SKM-1 (cell line): ENCODE results near the gene TENM3.

Source experiments
- DNase-seq: peaks from one replicate; lab custom pipeline; 2025; ENCODE audit not compliant: unreplicated experiment; lab: John Stamatoyannopoulos, UW

The TENM3 gene

DNA sequence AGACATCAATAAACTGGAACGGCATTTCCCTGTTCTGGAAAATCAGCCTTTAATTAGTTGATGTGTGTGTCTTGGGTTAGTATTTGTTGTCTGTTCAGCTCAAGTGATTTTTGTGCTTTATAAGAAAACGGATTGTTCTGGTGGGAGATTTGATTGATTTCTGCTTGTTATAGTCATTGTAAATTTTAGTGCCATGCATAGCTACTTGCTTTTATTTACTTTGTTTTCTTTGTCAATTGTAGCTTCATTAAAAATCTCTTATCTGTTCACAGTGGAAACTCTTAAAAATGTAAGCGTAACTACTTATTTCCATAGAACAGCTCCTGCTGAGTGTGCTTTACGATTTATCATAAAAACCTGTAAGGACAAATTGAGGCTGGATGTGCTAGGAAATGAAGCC is 253.2 kb downstream of the TENM3 start:
- DNase-seq: no peak

DNA sequence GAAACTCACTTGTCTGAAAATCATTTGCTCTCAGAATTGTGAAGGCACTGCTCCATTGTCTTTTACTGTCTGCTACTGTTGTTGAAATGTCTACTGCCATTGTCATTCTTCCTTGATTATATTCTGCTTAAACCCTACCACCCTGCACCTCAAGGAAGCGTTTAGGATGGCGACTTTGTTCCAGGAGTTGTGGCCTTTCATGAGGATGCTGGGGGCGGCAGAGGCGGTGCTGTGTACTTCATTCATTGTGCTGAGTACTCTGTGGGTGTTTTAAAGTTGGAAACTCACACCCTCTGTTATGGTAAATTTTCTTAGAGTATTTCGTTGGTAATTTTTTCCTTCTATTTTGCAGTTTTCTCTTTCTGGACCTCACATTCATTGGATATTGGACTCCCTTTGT is 258.9 kb downstream of the TENM3 start:
- DNase-seq: no peak

DNA sequence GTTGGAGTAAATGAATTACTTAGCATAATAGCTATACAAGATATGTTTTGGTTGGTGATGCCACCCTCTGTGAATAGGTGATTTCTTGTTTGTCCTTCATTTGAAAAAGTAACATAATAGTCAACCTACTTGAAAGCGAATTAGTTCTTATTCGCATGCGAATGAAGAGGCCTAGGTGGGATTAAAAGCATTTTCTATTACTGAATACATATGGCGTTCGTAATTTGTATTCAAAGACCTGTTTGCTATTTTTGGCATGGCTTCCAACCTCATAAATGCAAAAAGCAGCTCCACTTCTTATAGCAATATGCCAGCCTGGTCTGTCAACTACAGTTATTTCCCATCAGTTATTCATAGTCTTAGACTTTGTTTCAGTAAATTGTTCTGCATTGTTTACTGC is 261.3 kb downstream of the TENM3 start:
- no peak for DNase-seq

DNA sequence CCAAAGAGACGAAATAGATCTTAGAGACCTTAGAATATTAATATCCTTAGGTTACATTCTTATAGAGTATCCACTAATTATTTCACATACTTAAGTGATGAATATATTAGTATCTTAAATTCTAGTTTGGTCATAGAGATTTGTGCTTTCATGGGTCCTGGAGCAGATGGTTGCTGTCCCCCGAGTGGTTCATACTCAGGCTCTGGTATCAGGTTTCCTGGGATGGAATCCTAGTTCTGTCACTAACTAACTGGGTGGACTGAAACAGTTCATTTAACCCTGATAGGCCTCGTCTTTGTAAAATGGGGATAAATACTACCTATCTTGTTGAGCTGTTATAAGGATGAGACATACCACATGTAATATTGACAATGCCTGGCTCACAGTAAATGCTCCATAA is 264.6 kb downstream of the TENM3 start:
- no peak for DNase-seq

DNA sequence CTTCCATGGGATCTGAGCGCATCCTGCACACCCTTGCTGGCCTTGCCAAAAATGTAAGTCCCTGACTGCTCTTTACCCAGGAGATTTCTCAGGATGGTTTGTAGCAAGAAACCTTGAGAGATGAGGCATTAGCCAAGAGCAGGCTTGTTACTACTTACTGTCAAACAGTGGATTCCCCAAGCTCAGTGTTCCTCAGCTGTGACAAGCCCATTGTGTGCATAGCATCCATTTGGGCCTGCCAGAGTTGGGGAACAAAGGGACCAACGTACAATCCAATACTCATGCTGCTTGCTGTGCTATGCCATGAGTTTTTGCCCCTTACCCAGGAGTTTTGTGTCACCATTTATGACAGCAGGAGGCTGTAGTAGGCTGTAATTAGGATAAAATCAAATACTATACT is 267.6 kb downstream of the TENM3 start:
- no peak for DNase-seq

DNA sequence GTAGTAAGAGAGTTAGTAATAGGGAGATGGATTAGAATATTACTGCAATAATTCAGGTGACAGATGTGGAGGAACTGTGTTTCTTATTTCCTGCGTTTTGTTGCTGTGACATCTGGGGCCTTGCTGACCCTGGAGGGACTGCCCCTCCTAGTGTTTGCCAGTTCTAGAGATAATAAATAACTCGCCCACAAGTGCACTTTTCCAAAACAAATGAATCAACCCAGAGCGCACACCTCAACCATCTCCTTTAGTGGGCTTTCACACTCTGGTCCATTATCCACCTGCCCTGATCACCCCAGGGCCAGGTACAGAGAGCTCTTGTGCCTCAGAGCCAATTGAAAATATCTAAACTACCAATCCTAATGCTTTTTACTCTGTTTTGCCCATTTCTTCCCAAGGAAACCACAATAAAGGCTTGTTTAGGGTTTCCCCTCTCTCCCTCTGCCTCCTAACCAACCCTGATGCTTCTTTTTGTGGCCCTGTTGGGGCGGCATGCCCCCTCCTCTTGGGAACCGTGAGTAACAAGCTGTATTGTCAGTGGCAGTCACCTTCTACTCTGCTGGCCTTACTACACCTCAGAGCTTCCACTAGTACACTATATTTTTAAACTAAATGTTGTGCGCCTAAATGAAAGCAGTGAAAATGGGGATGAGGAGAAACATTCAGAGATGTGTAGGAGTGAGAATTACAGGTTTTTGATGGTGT is 270.5 kb downstream of the TENM3 start:
- DNase-seq: no peak

DNA sequence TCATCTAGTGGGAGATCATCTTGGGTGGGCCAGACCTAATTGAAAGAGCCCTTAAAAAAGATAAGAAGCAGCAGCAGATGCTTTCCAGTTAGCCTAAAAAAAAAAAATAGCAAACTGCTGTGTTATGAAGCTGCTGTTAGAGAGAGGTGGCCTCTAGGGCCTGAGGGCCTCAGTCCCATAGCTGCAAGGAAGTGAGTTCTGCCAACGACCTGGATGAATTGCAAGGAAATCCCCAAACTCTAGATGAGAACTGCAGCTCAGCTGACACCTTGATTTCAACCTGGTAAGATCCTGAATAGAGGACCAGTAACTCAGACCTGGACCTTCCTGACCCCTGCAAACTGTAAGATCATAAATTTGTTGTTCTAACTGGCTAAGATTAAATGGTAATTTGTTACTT is 275.2 kb downstream of the TENM3 start:
- no peak for DNase-seq

DNA sequence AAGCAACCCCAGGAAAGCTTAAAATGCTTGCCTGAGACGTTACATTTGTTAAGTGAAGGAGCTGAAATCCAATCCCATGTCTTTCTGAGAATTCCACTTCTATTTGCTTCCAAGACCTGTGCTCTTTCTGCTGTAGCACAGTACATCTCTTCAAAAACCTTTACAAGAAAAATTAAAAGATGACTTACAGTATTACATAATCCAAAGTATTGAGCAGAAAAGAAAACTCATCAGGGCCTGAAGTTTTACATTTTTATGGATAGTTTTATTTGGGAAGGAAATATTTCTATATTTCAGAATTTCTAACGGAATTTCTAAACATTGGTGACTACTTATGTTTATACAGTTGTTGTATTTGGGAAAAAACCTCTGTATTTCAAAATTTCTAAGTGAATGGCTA is 276.3 kb downstream of the TENM3 start:
- no peak for DNase-seq

DNA sequence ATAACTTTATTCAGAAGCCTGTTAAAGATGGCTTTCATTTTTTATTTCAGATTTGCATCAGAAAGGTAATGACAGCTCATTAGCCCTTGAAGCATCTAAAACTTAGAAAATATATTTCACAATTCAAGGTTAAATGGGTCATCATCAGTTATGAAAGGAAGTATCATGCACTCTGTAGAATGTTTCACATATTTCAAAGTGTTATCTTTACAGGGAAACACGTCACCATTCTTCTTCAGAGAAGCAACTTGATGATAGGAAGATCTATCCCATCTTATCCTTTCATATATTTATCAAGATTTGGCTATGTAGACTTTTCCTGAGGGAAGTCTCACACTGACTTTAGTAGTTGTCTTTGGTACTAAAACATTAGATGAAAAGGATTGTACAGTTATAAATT is 277.8 kb downstream of the TENM3 start:
- DNase-seq: no peak

DNA sequence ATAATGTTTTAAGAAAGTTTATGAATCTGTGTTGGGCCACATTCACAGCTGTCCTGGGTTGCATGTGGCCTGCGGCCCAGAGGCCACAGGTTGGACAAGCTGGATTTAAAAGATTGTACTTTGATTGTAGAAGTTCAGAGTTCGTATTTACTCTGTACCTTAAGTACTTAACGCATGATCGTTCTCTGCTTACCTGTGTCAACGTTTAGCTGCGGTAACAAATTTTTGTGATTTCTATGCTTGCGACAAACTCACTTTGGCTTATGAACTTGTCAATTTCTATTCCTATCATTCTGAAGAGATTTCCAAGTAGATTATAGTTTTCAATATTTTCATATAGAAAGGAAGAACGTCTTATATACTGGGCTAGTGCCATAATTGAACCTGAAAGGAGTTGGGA is 285.6 kb downstream of the TENM3 start:
- no peak for DNase-seq

DNA sequence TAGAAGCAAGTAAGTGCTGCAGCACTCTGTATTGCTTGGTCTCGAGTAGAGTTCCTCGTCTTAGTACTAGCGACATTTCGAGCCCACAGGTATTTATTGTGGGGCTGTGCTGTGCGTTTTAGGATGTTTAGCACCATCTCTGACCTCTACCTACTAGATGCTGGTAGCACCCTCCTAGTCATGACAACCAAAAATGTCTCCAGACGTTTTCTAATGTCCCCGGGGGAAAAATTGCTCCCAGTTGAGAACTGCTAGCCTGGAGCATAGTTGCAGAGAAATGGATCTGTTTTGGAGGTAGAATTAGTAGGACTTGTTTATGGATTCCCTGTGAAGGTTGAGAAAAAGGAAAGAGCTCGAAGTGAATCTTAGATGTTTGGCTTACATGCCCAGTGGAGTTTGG is 287.2 kb downstream of the TENM3 start:
- DNase-seq: no peak

DNA sequence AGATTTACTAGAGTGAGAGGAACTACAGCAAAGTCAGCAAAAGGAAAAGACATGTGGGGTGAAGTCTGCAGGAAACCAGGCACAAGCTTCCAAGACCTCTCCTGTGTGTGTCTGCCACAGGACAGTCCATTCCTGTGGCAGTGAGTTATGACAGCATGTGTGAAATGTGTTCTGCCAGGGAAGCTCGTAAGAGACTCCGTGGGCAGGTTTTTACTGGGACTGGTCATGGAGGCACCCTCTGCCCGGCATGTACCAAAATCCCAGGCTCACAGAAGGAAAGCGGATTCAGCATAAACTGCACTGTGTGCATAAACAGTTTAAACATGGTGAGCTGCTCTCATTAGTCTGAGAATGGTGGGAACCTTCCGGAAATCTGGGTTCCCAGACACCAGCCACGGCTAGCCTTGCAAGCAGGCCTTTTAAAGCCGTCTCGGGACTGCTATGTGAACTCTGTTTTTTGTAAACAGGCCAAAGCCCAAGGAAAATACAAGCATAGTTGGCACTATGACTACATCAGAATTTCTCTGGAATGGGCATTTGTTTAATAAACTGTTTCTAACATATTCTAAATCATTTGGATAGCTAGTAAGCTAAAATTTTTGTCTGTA is 288.5 kb downstream of the TENM3 start:
- no peak for DNase-seq

DNA sequence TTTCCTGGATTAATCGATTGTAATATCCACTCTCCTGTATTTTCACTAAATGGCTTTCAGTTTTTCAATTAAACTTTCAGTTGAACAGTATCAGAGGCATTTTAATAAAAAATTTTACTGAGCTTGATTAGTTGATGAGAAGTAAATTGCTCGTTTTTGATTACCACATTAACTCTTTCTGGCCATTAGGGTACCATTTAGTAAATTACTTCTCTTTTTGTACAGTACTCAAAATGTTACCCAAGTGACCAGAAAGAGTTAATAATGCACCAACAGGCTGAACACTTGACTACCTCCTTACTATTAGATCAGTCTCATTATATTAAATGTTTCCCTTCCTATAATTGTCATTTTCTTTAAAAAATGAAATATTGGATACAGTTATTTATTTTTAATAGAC is 289.2 kb downstream of the TENM3 start:
- DNase-seq: no peak

DNA sequence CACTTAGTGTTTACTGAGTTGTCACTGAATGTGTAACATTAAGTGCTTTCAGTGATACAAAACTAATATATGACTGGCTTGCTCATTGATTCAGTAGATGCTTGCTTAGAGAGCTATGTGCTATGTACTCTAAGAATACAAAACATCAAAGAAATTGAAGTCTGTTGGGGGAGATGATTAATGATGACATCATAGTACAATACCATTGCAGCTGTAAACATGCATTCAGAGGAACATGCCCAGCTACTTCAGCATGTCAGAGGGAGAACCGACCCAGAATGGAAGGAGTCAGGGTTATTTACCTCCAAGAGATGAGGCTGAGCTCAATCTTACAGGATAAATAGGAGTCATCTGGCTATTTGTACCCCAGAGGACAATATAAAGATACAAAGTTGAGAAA is 290.8 kb downstream of the TENM3 start:
- DNase-seq: no peak

DNA sequence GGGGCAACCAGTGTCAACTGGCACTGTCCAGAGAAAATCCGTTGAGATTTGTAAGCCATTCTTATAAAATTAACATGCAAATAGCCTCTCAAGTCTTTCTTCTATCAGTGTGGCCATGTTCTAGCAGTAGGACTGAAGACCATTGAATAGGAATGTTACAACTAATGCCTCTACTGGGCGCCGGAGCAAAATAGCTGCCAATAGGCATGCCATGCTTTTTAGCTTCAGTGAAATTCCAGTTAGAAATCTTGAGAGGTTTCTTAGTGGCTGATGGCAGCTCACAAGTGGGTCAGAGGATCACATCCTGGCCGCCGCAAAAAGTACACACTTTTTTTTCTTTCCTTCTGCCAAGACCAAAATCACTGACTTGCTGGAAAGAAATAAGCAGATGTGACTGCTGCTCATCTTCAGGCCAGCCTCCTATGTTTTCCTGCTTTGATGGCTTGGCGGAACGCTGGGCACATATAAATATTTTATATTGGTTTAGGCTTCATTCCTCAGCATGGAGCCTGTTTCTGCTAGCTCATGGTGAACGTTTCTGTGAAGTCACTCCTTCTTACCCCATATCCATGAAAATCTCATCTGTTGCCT is 293.1 kb downstream of the TENM3 start:
- DNase-seq: no peak

DNA sequence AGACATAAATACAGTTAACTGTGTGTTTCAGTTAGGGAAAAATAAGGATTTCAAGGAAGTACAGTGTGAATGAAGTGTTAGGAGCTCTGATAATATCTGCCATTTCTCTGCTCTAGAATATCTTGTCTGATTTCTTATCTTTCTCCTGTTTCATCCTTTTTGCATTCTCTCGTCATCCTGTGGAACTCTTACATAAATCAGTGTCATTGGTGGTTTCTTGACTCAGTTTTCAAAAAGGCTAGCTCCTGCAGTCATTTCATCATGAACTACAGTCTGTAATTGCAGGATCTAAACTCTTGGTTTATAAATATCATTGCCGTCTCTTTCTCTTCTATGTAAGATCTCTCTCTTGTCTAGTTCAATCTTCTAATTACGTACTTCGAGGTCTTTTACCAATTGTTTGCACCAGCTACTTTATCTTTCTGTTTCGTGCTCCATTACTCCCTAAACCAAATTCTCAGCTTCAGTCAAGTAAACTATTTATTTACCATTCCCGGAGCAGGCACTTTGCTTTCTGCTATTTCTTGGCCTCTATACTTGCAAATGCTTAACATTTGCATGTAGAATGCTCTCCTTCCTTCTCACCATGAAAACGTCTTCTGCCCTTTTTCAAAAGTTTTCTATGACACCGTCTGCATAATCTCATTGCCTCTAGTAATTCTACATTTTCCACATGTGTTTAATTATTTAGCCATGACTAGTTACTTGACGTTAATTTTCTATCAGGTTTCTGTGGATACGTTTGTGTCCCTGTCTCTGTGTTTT is 294.0 kb downstream of the TENM3 start:
- no peak for DNase-seq

DNA sequence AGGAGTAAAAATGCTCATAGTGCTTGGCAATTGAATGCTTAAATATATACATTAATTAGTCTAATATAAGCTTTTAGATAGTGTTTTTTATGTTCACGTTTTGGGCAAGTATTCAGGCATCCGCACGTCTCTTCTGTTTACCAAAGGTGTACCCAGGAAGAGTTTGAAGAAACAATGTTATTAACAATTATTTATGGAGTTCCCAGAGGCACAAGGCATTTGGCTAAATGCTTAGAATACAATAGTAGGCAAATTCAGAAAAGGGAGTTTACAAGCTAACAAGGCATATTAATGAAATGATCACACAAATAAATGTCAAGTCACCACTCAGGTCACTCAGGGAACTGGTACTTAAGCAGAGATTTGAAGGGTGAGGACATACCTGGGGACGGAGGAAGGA is 294.8 kb downstream of the TENM3 start:
- no peak for DNase-seq

DNA sequence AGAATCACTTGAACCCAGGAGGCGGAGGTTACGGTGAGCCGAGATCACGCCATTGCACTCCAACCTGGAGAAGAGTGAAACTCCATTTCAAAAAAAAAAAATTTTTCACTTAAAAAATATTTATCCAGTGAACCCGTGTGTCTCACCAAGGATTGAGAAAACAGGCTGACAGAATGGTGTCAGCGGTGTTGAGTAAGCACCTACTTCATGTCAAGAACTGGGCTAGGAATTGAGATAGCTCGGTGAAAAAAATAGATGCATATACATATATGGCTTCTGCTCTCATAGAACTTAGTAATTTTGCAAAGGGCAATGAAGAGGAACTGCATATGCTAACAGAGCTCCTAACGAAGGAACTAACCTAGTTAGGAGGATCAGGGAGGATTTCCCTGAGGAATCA is 297.3 kb downstream of the TENM3 start:
- DNase-seq: no peak

DNA sequence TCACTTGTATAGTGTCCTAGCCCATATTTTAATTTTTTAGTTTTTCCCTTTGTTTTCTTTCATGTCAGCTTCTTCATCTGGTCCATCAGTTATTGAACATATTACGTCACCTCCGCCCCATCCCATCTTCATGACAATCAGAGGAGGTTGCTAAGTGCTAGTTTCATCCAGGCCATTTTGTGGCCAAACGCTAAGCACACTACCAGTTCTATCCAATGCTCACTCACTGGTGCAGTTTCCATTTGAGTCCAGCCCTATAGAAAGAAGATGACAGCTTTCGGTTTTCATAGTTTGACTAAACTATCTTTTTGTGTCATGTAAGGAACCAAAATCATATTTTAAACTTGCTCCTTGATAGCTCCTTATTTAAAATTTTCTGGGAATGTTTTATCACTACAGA is 304.2 kb downstream of the TENM3 start:
- DNase-seq: no peak

DNA sequence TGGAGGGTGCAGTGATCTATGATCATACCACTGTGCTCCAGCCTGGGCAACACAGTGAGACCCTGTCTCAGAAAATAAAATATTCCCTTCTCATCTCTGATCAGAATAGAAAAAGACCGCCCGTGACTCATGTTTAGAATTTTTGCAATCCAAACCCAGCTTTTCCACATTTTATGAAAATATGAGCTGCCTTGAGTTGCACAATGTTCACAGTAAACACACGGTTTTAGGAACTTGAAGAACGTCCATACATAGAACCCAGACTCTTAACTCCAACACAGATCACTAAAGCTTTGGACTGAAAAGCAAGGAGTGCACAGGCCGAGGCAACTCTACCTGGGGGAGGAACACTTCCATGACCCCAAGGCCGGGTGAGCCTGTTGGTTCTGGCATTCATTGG is 305.0 kb downstream of the TENM3 start:
- no peak for DNase-seq

DNA sequence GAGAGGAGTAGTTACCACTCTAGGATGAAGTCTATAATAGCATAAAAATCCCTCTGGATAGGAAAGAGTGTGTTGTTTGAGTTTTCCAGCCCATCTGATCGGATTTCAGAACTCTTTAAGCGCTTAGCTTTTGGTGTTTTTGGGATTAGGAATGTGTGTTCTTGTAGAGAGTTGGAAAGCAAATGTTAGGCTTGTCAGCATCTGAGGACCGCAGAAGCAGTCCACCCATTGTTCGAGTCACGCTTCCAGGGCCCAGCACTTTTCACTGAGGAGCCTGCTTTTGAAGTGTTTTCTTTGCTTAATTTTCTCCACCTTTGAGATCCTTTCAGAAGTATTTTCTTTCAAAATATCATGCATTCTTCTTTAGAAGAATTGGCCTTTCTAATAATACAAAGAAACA is 306.2 kb downstream of the TENM3 start:
- no peak for DNase-seq

DNA sequence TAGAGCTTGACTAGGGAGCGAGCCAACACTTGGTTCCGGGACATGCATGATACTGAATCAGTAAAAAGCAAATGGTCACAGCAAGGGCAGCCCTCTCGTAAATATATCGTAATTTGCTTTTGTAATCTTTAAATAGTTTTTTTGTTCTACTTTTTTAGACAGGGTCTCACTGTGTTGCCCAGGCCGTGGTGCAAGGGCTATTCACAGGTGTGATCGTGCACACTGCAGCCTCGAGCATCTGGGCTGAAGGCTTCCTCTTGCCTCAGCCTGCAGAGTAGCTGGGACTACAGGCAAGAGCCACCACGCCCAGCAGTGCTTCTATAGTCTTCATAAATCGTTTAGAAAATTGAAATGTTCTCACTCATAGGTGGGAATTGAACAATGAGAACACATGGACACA is 309.7 kb downstream of the TENM3 start:
- DNase-seq: no peak
